Fibroblast of skin of left quadriceps (primary cell): ENCODE results near the gene LRRC71.
A peak's percentile ranks its signal among the peaks of the same experiment; 100 is the strongest.

Experiments used
- DNase-seq, 2 experiments: peaks; one replicate each; pipeline ENCODE4 v3.0.0-alpha.2; 2013; ENCODE audit warnings: low read depth in 2 of 2

LRRC71 gene

GRCh38 chr1:156892190-156893047 lies 28.0 kb upstream of the LRRC71 start:
- peak; percentile 73 to 74 for DNase-seq

DNA sequence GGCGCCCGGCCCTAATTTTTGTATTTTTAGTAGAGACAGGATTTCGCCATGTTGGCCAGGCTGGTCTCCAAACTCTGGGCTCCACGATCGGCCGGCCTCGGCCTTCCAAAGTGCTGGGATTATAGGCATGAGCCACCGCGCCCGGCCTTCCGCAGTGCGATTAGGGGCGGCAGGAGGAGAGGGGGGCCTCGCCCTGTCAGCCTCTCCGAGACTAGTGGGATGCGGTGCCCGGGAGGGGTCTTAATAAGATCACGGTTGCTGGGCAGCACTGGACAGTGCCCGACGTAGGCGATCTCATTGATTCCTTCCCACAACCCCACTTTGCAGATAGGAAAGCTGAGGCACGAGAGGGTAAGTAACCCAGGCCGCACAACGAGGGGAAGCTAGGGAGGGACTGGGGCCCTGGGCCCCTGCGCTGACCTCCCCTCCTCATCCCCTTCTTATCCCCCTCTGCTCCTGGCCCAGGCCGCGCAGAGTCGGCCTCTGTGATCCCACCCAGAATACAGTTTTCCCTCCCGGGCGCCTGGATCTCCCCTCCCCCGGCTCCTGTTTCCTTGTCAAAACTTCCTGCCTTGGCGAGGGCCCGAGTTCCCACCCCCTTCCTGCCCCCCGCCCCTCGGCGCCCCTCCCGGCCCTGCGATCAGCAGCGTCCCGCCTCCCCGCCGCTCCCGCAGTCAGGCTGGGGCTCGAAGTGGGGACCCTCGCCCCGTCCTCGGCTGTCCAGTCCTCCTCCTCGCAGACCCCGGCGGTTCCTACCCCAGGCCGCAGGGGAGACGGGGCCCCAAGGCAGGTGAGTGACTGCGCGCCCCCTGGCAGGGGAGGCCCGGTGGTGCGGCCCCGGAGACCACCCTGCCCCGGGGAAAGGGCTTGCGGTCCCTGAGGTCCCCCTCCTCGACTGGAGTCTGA lies 27.1 kb upstream of the LRRC71 start, which contains the start of gene PEAR1:
TSS of gene PEAR1 (plus strand) at position 671 of the 906 bp plus-strand sequence. CDS start 10,209 bp downstream, outside the sequence.
- DNase-seq, result peak in 1 of 2 experiments; percentile 40

DNA sequence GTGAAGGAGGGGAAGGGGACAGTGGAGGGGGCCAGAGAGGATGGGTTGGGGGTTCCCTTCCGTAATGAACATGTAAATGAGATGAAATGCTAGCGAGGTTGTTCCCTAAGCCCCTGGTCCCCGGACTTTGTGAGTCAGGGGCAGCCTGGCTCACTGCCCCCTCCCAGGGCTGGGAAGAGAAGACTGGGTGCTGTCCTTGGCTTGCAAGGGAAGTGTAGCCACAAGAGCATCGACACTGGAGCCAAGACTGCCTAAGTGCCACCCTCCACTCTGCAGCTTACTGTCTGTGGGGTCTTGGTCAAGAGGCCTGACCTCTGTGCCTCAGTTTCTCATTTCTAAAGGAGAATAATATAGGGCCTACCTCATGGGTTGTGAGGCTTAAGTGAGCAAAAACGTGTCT lies 26.4 kb upstream of the LRRC71 start:
- no peak for DNase-seq

GRCh38 chr1:156894711-156895454 lies 25.5 kb upstream of the LRRC71 start:
- DNase-seq, result no peak

DNA sequence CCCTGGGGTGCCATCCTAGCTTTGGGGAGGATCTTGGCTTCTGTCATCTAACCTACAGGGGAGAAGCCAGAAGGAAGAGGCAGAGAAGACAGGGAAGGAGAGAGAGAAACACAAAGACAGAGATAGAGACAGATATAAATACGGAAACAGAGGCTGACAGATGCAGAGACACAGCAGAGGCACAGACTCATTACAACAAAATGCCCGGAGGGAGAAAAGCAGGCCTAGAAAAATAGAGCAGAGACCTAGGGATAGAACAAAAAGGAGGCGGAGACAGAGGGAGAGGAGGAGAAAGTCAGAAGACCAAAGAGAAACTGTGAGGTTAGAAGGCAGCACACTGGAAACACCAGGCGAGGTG lies 25.0 kb upstream of the LRRC71 start:
- DNase-seq, result no peak

DNA sequence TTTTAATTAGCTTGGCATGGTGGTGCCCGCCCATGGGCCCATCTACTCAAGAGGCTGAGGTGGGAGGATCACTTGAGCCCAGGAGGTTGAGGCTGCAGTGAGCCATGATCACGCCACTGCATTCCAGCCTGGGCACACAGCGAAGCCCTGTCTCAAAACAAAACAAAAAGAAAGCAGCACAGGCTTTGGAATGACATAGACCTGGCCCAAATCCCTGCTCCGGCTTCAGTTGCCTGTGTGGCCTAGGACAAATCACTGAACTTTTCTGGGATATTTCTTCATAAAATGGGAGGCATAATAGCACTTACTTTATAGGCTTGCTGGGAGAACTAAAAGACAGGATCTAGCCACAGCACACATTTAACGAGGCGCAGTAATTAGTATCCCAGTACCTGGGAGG lies 24.5 kb upstream of the LRRC71 start:
- DNase-seq, result no peak

DNA sequence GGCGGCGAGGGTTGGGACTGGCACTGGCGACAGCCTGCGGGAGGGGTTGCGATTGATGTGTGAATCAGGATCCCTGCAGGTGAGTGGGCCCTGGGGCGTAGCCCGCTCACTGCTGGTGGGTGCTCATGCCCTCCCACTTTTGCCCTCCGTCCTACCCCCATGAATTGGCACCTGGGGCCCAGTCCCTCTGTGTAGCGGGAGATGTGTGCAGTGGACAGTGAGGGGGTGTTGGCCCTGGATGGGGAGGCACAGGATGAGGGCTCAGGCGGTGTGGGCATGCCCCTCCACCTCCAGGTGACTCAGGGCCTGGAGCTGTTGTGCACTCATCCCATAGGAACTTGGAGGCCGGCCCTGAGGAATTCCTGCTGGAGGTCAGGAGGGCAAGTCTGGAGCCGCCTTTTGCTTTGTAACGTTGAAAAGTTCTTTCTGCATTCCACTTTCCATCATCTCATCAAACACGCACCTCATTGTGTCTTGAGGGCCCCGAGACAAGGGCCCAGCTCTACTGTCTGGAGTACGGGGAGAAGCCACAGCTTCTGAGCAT lies 23.9 kb upstream of the LRRC71 start:
- DNase-seq, result peak; percentile 70 to 72

GRCh38 chr1:156897078-156897825 lies 23.2 kb upstream of the LRRC71 start:
- DNase-seq, result no peak

DNA sequence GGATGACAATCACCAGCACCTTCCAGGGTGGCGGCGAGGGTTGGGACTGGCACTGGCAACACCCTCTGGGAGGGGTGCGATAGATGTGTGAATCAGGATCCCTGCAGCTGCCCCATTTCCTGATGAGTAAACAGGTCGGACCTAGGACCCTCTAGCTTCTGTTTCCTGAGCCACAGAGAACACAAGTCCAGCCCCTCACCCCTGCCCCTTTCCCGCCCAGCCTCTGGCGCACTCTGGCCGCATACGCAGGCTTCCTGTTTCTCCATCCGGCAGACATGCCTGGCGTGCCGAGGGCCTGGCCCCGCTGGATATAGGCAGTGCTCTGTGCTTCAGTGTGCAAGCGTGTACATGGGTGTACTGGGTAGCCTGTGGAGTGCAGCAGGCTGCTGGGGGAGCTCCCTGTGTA lies 22.3 kb upstream of the LRRC71 start:
- no peak for DNase-seq

DNA sequence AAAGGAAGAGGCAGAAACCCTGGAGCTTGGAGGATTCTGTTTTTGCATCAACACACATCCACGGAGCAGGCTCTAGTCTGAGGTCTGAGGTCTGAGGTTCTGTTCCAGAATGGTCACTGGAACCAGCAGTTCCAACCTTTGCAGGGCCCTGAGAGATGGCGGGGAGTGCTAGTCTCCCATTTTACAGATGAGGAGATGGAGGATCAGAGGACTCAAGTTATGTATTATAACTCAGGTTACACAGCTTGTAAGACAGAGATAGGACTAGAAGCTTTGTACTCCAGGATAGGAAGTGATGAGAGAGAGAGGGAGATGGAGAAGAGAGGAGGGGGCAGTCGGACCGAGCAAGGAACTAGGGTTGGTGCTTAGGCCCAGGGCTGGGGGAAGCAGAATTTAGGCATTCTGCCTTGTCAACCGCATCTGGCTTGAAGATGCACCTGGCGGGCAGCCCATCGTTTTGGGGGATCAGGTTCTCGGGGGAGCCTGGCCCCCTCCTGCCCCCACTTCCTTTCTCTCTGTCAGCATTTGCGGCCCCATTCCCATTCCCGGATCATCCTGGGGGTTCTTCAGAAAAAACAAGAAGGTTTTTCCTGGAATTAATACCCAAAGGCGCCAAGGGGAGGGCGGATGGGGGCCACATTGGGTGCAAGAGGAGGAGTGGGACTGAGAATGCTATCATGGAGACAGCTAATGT lies 21.3 kb upstream of the LRRC71 start:
- no peak for DNase-seq

GRCh38 chr1:156899956-156900718 lies 20.3 kb upstream of the LRRC71 start:
- DNase-seq, result peak in 1 of 2 experiments; percentile 40

- DNase-seq, result no peak
Observed at GRCh38 chr1:156900896-156901589, 19.4 kb upstream of the LRRC71 start.

DNA sequence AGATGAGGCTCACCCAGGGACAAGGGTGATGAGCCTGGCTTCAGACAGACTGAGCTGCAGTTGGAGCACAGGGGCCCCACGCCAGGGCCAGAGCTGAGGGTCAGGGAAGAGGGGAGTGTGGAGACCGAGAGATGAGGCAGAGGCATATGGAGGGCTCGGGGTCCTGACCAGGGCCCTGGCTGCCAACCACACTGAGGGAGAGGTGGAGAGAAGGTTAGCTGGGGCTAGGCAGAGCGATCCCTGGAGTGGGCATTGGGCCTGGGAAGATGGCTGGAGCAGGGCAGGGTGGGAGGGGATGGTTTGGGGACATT lies 18.9 kb upstream of the LRRC71 start:
- no peak for DNase-seq

- peak in 1 of 2 experiments; percentile 66 for DNase-seq
Observed at GRCh38 chr1:156901966-156902915, 18.2 kb upstream of the LRRC71 start.

DNA sequence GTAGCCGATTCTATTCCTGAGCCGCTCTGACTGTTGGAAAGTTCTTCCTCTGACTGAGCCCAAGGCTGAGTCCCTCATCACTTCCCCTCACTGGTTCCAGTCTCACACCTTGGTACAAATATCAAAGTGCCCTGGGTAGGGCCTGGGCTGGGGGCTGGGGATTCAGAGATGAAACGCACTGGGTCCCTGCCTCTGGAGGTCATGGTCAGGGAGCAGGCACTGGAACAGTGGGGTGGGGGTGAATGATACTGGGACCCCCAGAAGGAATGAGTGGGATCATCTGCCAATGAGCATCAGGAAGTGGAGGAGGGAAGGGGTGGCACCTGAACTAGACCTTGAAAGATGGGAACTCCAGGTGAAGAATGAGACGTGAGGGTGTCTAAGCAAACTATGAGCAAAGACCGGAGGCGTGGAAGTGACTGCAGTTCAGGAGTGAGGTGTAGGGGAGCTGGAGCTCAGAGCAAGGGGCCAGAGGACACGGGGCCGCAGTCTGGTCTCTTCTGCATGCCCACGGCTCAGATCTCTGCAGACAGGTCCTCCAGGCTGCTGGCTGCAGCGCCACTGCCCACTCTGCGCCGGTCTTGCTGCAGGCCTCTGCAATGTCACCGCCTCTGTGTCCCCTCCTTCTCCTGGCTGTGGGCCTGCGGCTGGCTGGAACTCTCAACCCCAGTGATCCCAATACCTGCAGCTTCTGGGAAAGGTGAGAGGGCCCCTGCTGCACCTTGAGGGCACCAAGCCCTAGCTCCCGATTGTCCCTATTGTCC lies 16.9 kb upstream of the LRRC71 start:
- DNase-seq, result no peak

GRCh38 chr1:156904187-156904959 lies 16.1 kb upstream of the LRRC71 start:
- DNase-seq, result no peak
